ENCODE measurements around the gene PDIA5. TPM values are rescaled to one million over a fixed set of nuclear protein-coding genes. Genes with fewer than 3 reads are reported as not detected.

The PDIA5 gene
- total RNA-seq, 4 donors from 2014 or later, result 4.6 to 17.1 (median 5.3) TPM

DNA sequence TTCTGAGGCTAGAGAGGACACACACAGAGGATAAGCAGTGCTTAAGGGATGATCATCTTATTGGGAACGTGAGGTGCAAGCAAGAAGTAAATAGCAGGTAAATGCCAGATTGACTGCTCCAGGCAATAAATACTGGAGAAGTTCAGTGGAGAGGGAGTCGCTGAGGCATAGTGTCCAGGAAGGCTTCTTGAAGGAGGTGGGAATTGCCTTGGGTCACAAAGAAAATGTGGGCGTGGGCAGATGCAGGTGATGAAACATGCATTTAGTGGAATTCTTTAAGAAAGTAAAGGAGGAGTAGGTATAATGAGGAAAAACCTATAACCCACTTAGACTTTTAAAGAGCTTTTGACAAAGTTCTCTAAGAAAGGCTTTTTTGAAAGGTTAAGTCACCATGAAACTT, 31.8 kb upstream of the PDIA5 start:
- DNase-seq (ENCODE audit: low spot score in 2 of 2), result no peak
- no peak for TF ChIP-seq POLR2A (IDR thresholded peaks at IDR 0.05)
- TF ChIP-seq, protein P1, sequence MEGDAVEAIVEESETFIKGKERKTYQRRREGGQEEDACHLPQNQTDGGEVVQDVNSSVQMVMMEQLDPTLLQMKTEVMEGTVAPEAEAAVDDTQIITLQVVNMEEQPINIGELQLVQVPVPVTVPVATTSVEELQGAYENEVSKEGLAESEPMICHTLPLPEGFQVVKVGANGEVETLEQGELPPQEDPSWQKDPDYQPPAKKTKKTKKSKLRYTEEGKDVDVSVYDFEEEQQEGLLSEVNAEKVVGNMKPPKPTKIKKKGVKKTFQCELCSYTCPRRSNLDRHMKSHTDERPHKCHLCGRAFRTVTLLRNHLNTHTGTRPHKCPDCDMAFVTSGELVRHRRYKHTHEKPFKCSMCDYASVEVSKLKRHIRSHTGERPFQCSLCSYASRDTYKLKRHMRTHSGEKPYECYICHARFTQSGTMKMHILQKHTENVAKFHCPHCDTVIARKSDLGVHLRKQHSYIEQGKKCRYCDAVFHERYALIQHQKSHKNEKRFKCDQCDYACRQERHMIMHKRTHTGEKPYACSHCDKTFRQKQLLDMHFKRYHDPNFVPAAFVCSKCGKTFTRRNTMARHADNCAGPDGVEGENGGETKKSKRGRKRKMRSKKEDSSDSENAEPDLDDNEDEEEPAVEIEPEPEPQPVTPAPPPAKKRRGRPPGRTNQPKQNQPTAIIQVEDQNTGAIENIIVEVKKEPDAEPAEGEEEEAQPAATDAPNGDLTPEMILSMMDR (IDR thresholded peaks at IDR 0.05), result no peak
- intact Hi-C loops (cut with DNase I; ENCODE audit: low total_unique reads), result loop anchor here (10.0 kb wide), 1 partner anchor 280 kb away; no protein-coding TSS in a partner anchor
- WGBS, 2 donors, result 68 to 80% methylated on average over 3 of the region's 3 CpGs
- H3K4me3 ChIP-seq (ENCODE audit: low read depth, poor library complexity, severe bottlenecking), result no peak overlapping the region

DNA sequence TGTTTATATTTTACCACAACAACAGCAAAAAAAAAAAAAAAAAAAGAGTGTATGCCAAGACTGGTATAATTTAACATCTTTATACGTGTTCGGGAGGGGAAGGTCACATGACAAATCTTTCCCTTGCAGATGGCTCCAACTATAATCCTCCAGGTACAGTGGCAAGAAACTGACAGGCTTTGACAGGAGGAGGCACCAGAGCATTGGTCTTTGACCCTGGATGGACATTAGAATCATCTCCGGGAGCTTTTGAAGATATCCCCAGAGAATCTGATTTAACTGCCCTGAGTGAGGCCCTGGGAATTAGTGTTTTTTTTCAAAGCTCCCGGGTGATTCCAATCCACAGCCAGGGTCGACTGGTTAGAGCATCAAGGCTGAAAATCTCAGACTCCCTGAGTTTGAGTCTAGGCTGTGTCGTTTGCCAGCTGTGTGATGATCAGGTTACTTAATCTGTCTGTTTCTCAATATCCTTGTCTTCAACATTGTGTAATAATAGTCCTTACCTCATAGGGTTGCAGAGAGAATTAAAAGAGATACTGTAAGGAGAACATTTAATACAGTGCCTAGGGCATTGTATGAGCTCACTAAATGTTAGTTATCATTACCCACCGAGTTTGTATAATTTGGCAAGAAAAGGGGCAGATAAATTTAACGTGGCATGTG, 30.3 kb upstream of the PDIA5 start:
- 36% methylated on average over 8 of the region's 8 CpGs for WGBS, 2 donors
- intact Hi-C loops (cut with DNase I; ENCODE audit: low total_unique reads), result loop anchor here (10.0 kb wide), 1 partner anchor 282 kb away; no protein-coding TSS in a partner anchor
- TF ChIP-seq POLR2A (IDR thresholded peaks at IDR 0.05), result no peak
- TF ChIP-seq, protein P1 (IDR thresholded peaks at IDR 0.05), result no peak
- H3K4me3 ChIP-seq (ENCODE audit: low read depth, poor library complexity, severe bottlenecking), result no peak overlapping the region
- DNase-seq (ENCODE audit: low spot score in 2 of 2), result no peak

DNA sequence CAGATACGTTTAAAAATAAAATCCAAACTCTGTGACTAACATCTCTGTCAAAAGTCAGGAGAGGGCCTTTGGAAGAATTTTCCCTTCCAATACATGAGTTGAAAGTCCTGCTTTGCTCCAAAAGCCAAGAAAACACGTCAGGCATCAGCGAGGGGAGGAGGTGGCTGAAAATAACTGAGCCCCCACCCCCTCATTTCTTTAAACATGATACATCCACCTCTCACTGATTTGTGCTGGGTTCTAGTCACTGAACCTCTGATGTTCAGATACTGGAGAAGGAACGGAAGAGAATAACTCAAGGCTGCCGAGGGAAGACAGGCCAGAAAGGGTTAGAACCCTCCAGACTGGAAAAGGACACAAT, 29.8 kb upstream of the PDIA5 start:
- DNase-seq (ENCODE audit: low spot score in 2 of 2), result no peak
- intact Hi-C loops (cut with DNase I; ENCODE audit: low total_unique reads), result loop anchor here (10.0 kb wide), 1 partner anchor 282 kb away; no protein-coding TSS in a partner anchor
- WGBS, 2 donors, result 46 to 62% methylated on average over 5 of the region's 5 CpGs
- TF ChIP-seq, protein P1 (IDR thresholded peaks at IDR 0.05), result no peak
- no peak for TF ChIP-seq POLR2A (IDR thresholded peaks at IDR 0.05)
- H3K4me3 ChIP-seq (ENCODE audit: low read depth, poor library complexity, severe bottlenecking), result no peak overlapping the region

DNA sequence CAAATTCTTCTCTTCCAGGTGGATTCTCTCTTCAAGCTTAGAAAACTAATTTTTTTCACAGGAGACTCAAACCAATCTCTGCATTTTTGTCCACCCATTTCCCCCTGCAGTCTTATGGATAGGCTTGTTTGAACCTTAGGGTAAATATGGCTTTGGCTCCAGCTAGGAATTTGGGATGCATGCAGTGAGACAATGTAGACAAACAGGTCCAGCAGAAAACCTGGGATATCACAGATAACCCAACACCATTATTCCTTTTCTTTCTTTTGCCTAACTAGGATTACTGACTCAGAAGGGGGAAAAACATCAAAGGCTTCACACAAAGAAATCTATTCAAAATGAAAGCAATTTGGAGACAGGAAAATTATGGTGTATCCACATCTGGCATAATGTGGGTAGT, 28.1 kb upstream of the PDIA5 start:
- H3K4me3 ChIP-seq (ENCODE audit: low read depth, poor library complexity, severe bottlenecking), result no peak overlapping the region
- intact Hi-C loops (cut with DNase I; ENCODE audit: low total_unique reads), result loop anchor here (10.0 kb wide), 1 partner anchor 284 kb away; no protein-coding TSS in a partner anchor
- DNase-seq (ENCODE audit: low spot score in 2 of 2), result no peak
- TF ChIP-seq, protein P1 (IDR thresholded peaks at IDR 0.05), result no peak
- no peak for TF ChIP-seq POLR2A (IDR thresholded peaks at IDR 0.05)

DNA sequence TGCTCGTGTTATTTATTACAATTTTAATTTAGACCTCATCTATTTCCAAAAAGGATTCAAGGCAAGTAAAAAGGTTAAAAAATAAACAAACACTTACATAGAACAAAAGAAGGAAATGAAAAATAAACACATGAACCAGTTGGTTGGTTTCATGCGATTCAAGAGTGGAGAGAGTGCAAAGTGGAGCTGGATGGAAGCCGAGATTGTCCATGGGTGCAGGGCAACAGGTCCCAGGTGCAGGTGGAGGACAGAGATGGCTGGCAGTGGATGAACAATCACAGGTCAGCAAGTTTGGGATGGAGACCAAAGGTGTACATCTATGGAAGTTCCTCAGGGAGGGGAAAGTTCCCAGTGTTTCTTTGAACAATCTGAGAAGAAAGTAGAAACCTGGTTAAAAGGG, 27.6 kb upstream of the PDIA5 start:
- TF ChIP-seq, protein P1 (IDR thresholded peaks at IDR 0.05), result no peak
- TF ChIP-seq POLR2A (IDR thresholded peaks at IDR 0.05), result no peak
- intact Hi-C loops (cut with DNase I; ENCODE audit: low total_unique reads), result loop anchor here (10.0 kb wide), 1 partner anchor 284 kb away; no protein-coding TSS in a partner anchor
- no peak overlapping the region for H3K4me3 ChIP-seq (ENCODE audit: low read depth, poor library complexity, severe bottlenecking)
- WGBS, 2 donors, result 70 to 71% methylated on average over 3 of the region's 3 CpGs
- no peak for DNase-seq (ENCODE audit: low spot score in 2 of 2)

DNA sequence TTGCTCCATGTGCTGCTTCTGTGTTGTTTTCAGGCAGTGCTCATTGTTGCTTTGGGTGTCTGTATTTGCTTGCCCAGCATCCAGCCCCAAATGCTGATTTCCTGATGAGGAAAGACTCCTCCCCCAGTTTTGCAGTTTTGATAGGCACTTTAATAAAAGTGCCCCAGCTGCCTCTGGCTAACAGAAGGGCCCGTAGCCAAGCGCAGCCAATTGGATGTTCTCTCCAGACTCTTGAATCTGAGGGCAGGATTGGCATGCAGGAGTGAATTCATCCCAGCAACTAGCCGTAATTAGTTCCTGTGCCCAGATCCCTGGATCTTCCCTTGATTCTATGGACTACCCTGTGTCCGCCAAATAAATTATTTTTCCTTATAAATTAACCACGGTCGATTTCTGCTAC, 24.4 kb upstream of the PDIA5 start:
- H3K4me3 ChIP-seq (ENCODE audit: low read depth, poor library complexity, severe bottlenecking), result no peak overlapping the region
- TF ChIP-seq, protein P1 (IDR thresholded peaks at IDR 0.05), result no peak
- TF ChIP-seq POLR2A (IDR thresholded peaks at IDR 0.05), result no peak
- no peak for DNase-seq (ENCODE audit: low spot score in 2 of 2)
- intact Hi-C loops (cut with DNase I; ENCODE audit: low total_unique reads), result no loop called here
- WGBS, 2 donors, result 74 to 85% methylated on average over 6 of the region's 6 CpGs
